BJ (cell line): ENCODE results near the gene ZFR2. TPM values are rescaled to one million over a fixed set of nuclear protein-coding genes. Genes with fewer than 3 reads are reported as not detected.
A peak's percentile ranks its signal among the peaks of the same experiment; 100 is the strongest.
"Not testable (repeated sequence)": the region's sequence is repeated elsewhere in the genome, so short reads cannot be mapped to it uniquely, and the experiment has no call there.

Experiments
- CTCF ChIA-PET: fragments of 350-600 bp; formaldehyde crosslinking; extraction: SDS; loops from one replicate; lab custom pipeline; 2021; ENCODE audit warnings: antibody characterized with exemption, inconsistent platforms; lab: Yijun Ruan, JAX
- POLR2A ChIA-PET: fragments of 300-600 bp; sonication (Branson Sonifier 250); formaldehyde crosslinking; extraction: SDS; loops from one replicate; lab custom pipeline; 2021; ENCODE audit warnings: antibody characterized with exemption; lab: Charles Lee
- DNase-seq: peaks from one replicate; pipeline ENCODE4 v3.0.0-alpha.2; 2011; ENCODE audit warnings: low read depth
- H3K27me3 ChIP-seq: 2 replicates; pipeline ENCODE4 v1.6.0; 2011; ENCODE audit warnings: low read length; ENCODE audit not compliant: control insufficient read depth, insufficient read depth
- H3K36me3 ChIP-seq: 2 replicates; pipeline ENCODE4 v1.5.1; 2011; ENCODE audit warnings: low read length; ENCODE audit not compliant: control insufficient read depth, insufficient read depth
- H3K4me3 ChIP-seq: 2 replicates; pipeline ENCODE4 v1.5.1; 2011; ENCODE audit warnings: low read depth, mild to moderate bottlenecking, control low read depth, low read length
- polyA plus RNA-seq: library from polyadenylated mRNA; depleted of rRNA; stranded (reverse); fragments of >200 nt; gene quantifications from 2 replicates; pipeline ENCODE4 v1.2.3, GENCODE V29; 2011
- TF ChIP-seq, protein P1 (sequence below): IDR thresholded peaks from 2 replicates; pipeline ENCODE4 v1.5.1; 2011; ENCODE audit warnings: low read depth, mild to moderate bottlenecking, control low read depth, inconsistent platforms, low read length, moderate library complexity; ENCODE audit not compliant: insufficient read depth

The ZFR2 gene
- polyA plus RNA-seq, 1 experiment = 0.15 TPM

DNA sequence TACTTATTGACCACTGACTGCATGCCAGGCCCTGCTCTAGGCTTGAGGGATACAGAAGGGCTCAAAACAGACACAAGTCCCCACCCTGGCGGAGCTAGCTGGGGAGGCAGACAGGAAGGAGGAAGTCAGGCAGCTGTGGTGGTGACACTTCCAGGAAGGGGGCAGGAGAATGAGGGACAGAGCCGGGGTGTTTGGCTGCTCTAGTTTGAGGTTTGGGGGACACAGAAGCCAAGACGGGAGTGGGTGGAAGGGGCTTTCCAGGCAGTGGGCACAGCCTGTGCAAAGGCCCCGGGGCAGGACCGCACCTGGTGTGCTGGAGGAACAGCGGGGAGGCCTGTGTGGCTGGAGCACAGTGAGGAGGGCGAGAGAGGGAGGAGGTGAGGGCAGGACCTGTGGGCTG is 102.3 kb downstream of the ZFR2 start:
- Histone ChIP-seq H3K27me3 (no peaks in the 10 kb centered on the region), H3K36me3 (peaks cover 7% of the 10 kb centered on the region), H3K4me3 (no peak overlapping the region)
- TF ChIP-seq, protein P1, sequence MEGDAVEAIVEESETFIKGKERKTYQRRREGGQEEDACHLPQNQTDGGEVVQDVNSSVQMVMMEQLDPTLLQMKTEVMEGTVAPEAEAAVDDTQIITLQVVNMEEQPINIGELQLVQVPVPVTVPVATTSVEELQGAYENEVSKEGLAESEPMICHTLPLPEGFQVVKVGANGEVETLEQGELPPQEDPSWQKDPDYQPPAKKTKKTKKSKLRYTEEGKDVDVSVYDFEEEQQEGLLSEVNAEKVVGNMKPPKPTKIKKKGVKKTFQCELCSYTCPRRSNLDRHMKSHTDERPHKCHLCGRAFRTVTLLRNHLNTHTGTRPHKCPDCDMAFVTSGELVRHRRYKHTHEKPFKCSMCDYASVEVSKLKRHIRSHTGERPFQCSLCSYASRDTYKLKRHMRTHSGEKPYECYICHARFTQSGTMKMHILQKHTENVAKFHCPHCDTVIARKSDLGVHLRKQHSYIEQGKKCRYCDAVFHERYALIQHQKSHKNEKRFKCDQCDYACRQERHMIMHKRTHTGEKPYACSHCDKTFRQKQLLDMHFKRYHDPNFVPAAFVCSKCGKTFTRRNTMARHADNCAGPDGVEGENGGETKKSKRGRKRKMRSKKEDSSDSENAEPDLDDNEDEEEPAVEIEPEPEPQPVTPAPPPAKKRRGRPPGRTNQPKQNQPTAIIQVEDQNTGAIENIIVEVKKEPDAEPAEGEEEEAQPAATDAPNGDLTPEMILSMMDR = no peak
- no peak for DNase-seq
- CTCF ChIA-PET = no interaction called here
- POLR2A ChIA-PET = no interaction called here

DNA sequence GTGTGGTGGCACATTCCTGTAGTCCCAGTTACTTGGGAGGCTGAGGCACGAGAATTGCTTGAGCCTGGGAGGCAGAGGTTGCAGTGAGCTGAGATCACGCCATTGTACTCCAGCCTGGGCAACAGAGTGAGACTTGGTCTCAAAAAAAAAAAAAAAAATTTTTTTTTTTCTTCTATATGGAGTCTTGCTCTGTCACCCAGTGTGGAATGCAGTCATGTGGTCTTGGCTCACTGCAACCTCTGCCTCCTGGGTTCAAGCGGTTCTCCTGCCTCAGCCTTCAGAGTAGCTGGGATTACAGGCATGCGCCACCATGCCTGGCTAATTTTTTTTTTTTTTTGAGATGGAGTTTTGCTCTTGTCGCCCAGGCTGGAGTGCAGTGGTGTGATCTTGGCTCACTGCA is 103.1 kb downstream of the ZFR2 start:
- H3K27me3 ChIP-seq, DNase-seq, H3K4me3 ChIP-seq, H3K36me3 ChIP-seq, POLR2A ChIA-PET, CTCF ChIA-PET: not testable (repeated sequence)

DNA sequence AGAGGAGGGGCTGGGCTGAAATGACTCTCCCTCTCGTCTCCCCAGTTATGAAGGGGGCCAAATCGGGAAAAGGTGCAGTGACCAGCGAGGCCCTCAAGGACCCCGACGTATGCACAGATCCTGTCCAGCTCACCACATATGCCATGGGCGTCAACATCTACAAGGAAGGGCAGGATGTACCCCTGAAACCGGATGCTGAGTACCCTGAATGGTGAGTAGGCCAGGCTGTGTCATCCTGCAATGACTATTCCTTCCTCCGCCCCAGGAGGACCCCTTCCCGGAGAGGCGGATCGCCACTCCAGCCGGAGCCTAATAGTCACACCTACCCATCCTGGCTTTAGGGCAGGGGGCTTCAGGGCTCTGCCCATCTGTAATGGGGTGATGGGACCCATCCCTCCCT is 103.7 kb downstream of the ZFR2 start:
- CTCF ChIA-PET = no interaction called here
- no peak overlapping the region for H3K4me3 ChIP-seq
- TF ChIP-seq, protein P1 = no peak
- no peaks in the 10 kb centered on the region for H3K27me3 ChIP-seq
- POLR2A ChIA-PET = no interaction called here
- no peak for DNase-seq
- H3K36me3 ChIP-seq = peaks cover 7% of the 10 kb centered on the region

DNA sequence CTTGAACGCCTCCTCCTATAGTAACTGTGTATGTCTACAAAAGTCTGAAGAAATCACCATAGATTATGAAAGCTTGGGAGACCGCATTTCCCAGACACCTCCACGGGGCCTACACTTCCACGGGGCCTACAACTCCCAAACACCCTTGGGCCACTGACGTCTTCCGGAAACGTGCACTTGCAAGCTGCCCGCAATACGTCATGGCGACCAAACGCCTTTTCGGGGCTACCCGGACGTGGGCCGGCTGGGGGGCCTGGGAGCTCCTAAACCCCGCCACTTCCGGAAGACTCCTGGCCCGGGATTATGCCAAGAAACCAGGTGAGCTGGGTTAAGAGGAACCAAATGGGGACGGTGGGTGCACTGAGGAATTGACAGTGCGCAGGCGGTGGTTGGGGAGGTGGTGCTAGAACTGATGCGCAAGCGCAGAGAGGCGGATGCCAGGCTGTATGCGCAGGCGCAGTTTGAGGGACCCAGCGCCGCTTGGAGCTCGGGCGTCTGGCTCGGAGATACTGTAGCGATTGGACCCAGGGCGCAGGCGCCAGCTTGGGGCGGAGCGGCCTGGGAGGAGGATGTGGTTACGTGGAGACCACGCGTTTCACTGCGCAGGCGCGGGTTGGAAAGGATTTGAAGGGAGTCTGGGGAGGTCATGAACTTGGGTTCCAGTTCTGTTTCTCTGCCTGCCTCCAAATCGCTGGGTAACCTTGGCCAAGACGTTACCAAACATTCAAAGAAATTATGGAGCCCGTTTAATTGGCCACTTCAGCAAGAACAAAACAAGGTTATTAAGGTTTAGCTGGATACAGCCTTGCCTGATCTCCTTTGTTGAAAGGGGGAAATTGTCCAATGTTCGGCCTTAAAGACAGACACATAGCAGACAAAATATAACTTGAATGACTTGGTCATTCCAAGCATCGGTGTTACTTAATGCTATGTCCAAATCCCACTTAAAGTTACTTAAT is 106.1 kb downstream of the ZFR2 start, which contains the start of gene MRPL54:
MRPL54 (plus strand) TSS at position 182 of the 959 bp plus-strand sequence; CDS start at position 201, 19 bp downstream.
- ChIA-PET POLR2A (interaction anchor here (0.5 to 1.0 kb wide), 2 partner anchors 10 to 31 kb away, joined by 3 read pairs; no protein-coding TSS in a partner anchor), CTCF (interaction anchor here (0.6 to 1.9 kb wide), 9 partner anchors 9 to 377 kb away, joined by 3 to 8 read pairs (median 4); partner anchors contain the start of gene RAX2)
- no peaks in the 10 kb centered on the region for H3K27me3 ChIP-seq
- TF ChIP-seq, protein P1 = no peak
- peak within 1 kb of the TSS; percentile 90 for H3K4me3 ChIP-seq
- DNase-seq = peak; percentile 90
- H3K36me3 ChIP-seq = peaks cover 11% of the 10 kb centered on the region

DNA sequence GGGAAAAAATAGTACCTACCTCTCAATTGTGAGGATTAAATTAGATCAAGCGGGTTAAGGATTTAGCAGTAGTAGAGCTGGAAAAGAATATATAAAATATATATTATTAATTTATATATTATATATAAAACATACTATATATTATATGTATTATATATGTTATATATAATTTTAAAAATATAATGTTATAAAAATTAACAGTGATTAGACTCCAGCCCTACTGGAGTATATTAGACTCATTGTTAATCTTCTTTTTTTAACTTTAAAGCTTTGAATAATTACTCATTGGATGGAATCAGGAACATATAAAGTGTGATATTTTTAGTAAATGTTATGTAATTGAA is 106.7 kb downstream of the ZFR2 start:
- H3K36me3 ChIP-seq = peaks cover 10% of the 10 kb centered on the region
- TF ChIP-seq, protein P1 = no peak
- CTCF ChIA-PET = interaction anchor here (0.6 to 1.9 kb wide), 5 partner anchors 9 to 100 kb away, joined by 3 to 8 read pairs (median 4); partner anchors contain the start of gene RAX2
- DNase-seq = no peak
- H3K27me3 ChIP-seq = no peaks in the 10 kb centered on the region
- POLR2A ChIA-PET = interaction anchor here (1.0 kb wide), 1 partner anchor 9 kb away, joined by 3 read pairs; no protein-coding TSS in a partner anchor
- no peak overlapping the region for H3K4me3 ChIP-seq
